ENCODE data around the gene CRY2. TPM values are rescaled to one million over a fixed set of nuclear protein-coding genes. Genes with fewer than 3 reads are reported as not detected.

CRY2 gene
- total RNA-seq, 2 experiments from 2014 or later, result 248 TPM

GRCh38 chr11:45889555-45889954 is 42.3 kb downstream of the CRY2 start:
- intact Hi-C loops (cut with DNase I, micrococcal nuclease), result loop anchor here in 1 of 2 experiments (5.0 kb wide), 1 partner anchor 503 kb away; the partner anchor contains the start of gene CHRM4
- Histone ChIP-seq H3K27me3 (ENCODE audit: control insufficient read depth in 1 of 2, insufficient read depth in 2 of 2, low read length in 2 of 2) (peaks cover 4 to 9% of the 10 kb centered on the region in 2 experiments), H3K9me3 (ENCODE audit: control insufficient read depth in 1 of 2, insufficient read depth in 1 of 2, low read length in 2 of 2) (peaks cover 0 to 5% of the 10 kb centered on the region in 2 experiments), H3K4me1 (ENCODE audit: insufficient read depth, low read length) (peaks cover 13% of the 10 kb centered on the region), H3K4me3 (ENCODE audit: low read length) (no peak overlapping the region), H3K27ac (ENCODE audit: low read depth in 1 of 2, low read length in 2 of 2) (no peak overlapping the region), H3K36me3 (ENCODE audit: insufficient read depth, low read length) (no peaks in the 10 kb centered on the region)
- ChIA-PET POLR2A (no interaction called here), CTCF (no interaction called here)
- no peak for ATAC-seq (ENCODE audit: poor library complexity)
- Mint-ChIP-seq H3K27me3 (peaks cover 27% of the 10 kb centered on the region), H3K27ac (no peak overlapping the region), H3K4me1 (ENCODE audit: low read depth) (peaks cover 8% of the 10 kb centered on the region), H3K4me3 (no peak overlapping the region), H3K9me3 (no peaks in the 10 kb centered on the region), H3K36me3 (ENCODE audit: low read depth) (peaks cover 8% of the 10 kb centered on the region)
- no peak for TF ChIP-seq CTCF (IDR thresholded peaks at IDR 0.05)
- no peak for DNase-seq

- POLR2A ChIA-PET, result no interaction called here
- no peak for DNase-seq
Observed at GRCh38 chr11:45889966-45890365, 42.7 kb downstream of the CRY2 start.

GRCh38 chr11:45890886-45891550 is 43.7 kb downstream of the CRY2 start:
- peaks cover 14 to 19% of the 10 kb centered on the region in 2 experiments for H3K27me3 ChIP-seq (ENCODE audit: control insufficient read depth in 1 of 2, insufficient read depth in 2 of 2, low read length in 2 of 2)
- peaks cover 39% of the 10 kb centered on the region for H3K27me3 Mint-ChIP-seq
- H3K9me3 Mint-ChIP-seq, result no peaks in the 10 kb centered on the region
- DNase-seq (no peak), ATAC-seq (ENCODE audit: poor library complexity) (no peak)
- peaks cover 2% of the 10 kb centered on the region for H3K4me1 ChIP-seq (ENCODE audit: insufficient read depth, low read length)
- peaks cover 0 to 2% of the 10 kb centered on the region in 2 experiments for H3K9me3 ChIP-seq (ENCODE audit: control insufficient read depth in 1 of 2, insufficient read depth in 1 of 2, low read length in 2 of 2)
- intact Hi-C loops (cut with DNase I, micrococcal nuclease), result no loop called here
- no peaks in the 10 kb centered on the region for H3K4me1 Mint-ChIP-seq (ENCODE audit: low read depth)
- H3K27ac ChIP-seq (ENCODE audit: low read depth in 1 of 2, low read length in 2 of 2), result no peak overlapping the region
- no peak overlapping the region for H3K27ac Mint-ChIP-seq
- no peaks in the 10 kb centered on the region for H3K36me3 Mint-ChIP-seq (ENCODE audit: low read depth)
- H3K36me3 ChIP-seq (ENCODE audit: insufficient read depth, low read length), result no peaks in the 10 kb centered on the region
- no peak for TF ChIP-seq CTCF (IDR thresholded peaks at IDR 0.05)
- no peak overlapping the region for H3K4me3 ChIP-seq (ENCODE audit: low read length)
- no peak overlapping the region for H3K4me3 Mint-ChIP-seq
- ChIA-PET POLR2A (no interaction called here), CTCF (no interaction called here)

More at GRCh38 chr11:45889966-45890365, 42.7 kb downstream of the CRY2 start:
- Histone ChIP-seq H3K4me1 (ENCODE audit: insufficient read depth, low read length) (peaks cover 10% of the 10 kb centered on the region), H3K36me3 (ENCODE audit: insufficient read depth, low read length) (no peaks in the 10 kb centered on the region), H3K27me3 (ENCODE audit: control insufficient read depth in 1 of 2, insufficient read depth in 2 of 2, low read length in 2 of 2) (peaks cover 8 to 13% of the 10 kb centered on the region in 2 experiments), H3K4me3 (ENCODE audit: low read length) (no peak overlapping the region), H3K27ac (ENCODE audit: low read depth in 1 of 2, low read length in 2 of 2) (no peak overlapping the region), H3K9me3 (ENCODE audit: control insufficient read depth in 1 of 2, insufficient read depth in 1 of 2, low read length in 2 of 2) (peaks cover 0 to 5% of the 10 kb centered on the region in 2 experiments)
- peaks cover 4% of the 10 kb centered on the region for H3K36me3 Mint-ChIP-seq (ENCODE audit: low read depth)
- H3K4me1 Mint-ChIP-seq (ENCODE audit: low read depth), result peaks cover 4% of the 10 kb centered on the region
- CTCF ChIA-PET, result no interaction called here
- intact Hi-C loops (cut with DNase I, micrococcal nuclease), result loop anchor here in 1 of 2 experiments (5.0 kb wide), 1 partner anchor 502 kb away; the partner anchor contains the start of gene CHRM4
- H3K4me3 Mint-ChIP-seq, result no peak overlapping the region
- H3K27me3 Mint-ChIP-seq, result peaks cover 31% of the 10 kb centered on the region
- ATAC-seq (ENCODE audit: poor library complexity), result no peak
- H3K27ac Mint-ChIP-seq, result no peak overlapping the region
- no peaks in the 10 kb centered on the region for H3K9me3 Mint-ChIP-seq
- no peak for TF ChIP-seq CTCF (IDR thresholded peaks at IDR 0.05)

Measured in CD4-positive, alpha-beta T cell (primary cell).